GM12874 (cell line): ENCODE results near the gene TTC9.

Experiments used
- TF ChIP-seq, protein P1 (sequence below): IDR thresholded peaks from 2 replicates; pipeline ENCODE4 v1.5.1; 2011; ENCODE audit warnings: low read depth, mild to moderate bottlenecking, control low read depth, low read length, moderate library complexity; ENCODE audit not compliant: insufficient read depth

The TTC9 gene

DNA sequence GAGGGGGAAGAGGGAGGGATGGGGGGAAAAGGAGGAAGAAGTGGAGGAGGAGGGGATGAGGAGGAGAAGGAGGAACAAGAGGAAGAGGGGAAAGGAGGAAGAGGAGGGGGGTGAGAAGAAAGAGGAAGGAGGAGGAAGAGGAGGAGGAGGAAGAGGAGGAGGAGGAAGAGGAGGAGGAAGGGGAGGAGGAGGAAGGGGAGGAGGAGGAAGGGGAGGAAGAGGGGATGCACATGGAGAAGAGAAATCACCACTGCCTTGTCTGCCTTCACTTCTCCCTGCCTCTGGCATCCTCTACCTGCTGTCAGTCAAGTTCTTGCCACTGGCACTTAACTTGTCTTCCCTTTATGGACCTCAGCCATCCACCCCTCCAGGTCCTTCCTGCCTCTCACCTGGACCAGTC is 59.9 kb downstream of the TTC9 start:
- TF ChIP-seq, protein P1, sequence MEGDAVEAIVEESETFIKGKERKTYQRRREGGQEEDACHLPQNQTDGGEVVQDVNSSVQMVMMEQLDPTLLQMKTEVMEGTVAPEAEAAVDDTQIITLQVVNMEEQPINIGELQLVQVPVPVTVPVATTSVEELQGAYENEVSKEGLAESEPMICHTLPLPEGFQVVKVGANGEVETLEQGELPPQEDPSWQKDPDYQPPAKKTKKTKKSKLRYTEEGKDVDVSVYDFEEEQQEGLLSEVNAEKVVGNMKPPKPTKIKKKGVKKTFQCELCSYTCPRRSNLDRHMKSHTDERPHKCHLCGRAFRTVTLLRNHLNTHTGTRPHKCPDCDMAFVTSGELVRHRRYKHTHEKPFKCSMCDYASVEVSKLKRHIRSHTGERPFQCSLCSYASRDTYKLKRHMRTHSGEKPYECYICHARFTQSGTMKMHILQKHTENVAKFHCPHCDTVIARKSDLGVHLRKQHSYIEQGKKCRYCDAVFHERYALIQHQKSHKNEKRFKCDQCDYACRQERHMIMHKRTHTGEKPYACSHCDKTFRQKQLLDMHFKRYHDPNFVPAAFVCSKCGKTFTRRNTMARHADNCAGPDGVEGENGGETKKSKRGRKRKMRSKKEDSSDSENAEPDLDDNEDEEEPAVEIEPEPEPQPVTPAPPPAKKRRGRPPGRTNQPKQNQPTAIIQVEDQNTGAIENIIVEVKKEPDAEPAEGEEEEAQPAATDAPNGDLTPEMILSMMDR: no peak

DNA sequence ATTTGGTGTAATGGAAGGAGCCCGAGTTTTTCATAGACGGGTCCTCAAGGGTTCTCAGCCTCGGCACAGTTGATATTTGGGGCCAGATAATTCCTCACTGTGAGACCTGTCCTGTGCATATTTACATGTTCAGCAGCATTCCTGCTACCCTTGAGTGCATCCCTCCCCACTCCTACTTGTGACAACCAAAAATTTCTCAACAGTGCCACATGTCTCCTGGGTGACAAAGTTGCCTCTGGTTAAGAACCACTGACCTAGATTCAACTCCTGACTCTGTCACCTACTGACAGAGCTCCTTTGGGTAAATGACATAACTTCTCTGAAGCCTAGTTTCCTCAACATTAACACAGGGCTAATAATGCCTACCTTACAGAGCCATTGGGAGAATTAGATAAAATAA is 60.4 kb downstream of the TTC9 start:
- TF ChIP-seq, protein P1: no peak

DNA sequence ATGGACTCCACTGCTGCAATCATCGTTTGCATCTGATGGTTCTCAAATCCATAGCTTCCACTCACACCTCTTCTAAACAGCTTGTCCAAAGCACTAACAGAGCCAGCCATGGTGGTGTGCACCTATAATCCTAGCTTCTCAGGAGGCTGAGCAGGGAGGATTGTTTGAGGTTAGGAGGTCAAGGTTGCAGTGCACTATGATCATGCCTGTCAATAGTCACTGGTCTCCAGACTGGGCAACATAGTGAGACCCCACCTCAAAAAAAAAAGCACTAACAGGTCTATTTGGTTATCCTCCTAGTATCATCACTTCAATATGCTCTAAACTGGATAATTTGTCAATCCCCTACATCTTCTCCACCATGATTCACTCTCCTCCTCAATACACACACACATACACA is 63.2 kb downstream of the TTC9 start:
- TF ChIP-seq, protein P1: no peak

DNA sequence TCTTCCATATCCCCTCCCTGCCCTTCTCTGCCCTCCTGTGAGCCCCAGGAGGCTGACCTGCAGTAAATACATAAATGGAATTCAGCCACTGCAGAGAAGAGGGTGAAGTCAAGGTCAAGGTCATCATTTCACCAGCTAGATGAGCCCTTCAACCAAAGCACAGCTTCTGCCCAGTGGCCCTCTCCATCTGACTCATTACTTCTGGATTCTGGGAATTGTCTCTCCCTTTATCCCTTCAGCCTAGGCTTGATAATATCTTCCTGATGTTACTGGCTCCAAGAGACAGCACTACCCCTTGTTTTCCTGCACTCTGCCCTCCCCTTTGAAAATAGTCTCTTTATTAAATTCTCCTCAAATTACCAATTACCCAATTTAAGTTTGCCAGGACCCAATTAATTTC is 64.5 kb downstream of the TTC9 start:
- TF ChIP-seq, protein P1: no peak

DNA sequence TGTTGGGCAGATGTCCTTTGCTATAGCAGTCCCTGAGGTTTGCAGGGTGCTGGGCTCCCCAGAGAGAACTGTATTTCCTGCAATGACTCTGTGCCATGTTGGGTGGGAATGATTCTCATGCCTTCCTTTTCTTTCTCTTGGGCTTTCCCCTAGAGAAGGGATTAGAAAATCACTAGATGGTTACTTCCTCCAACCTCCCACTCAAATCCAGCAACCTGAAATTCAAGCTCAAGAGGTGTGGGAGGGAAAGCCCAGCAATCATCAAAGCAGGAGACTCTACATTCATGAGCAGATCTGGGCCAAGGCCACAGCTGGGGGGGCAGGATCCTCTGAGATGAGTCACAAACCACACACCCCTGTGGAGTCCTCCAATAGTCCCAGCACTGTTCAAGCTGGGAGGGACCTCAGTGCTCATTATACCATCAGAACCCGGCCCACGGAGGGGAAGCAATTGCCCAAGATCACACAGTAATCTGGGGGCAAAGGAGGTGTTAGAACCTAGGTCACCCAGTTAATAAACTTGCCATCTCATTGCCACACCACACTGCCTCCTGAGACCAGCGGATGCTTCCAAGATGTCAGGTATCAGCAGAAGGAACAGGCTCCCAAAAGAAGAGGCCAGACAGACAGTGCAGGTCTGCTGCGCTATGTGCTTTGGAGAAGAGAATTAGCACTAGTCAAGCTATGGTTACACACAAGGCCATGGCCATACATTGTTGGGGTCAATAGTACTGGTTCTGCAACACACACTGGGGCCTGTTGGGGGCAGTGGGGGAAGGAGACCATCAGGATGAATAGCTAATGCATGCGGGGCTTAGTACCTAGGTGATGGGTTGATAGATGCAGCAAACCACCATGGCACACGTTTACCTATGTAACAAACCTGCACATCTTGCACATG is 65.7 kb downstream of the TTC9 start:
- TF ChIP-seq, protein P1: no peak

DNA sequence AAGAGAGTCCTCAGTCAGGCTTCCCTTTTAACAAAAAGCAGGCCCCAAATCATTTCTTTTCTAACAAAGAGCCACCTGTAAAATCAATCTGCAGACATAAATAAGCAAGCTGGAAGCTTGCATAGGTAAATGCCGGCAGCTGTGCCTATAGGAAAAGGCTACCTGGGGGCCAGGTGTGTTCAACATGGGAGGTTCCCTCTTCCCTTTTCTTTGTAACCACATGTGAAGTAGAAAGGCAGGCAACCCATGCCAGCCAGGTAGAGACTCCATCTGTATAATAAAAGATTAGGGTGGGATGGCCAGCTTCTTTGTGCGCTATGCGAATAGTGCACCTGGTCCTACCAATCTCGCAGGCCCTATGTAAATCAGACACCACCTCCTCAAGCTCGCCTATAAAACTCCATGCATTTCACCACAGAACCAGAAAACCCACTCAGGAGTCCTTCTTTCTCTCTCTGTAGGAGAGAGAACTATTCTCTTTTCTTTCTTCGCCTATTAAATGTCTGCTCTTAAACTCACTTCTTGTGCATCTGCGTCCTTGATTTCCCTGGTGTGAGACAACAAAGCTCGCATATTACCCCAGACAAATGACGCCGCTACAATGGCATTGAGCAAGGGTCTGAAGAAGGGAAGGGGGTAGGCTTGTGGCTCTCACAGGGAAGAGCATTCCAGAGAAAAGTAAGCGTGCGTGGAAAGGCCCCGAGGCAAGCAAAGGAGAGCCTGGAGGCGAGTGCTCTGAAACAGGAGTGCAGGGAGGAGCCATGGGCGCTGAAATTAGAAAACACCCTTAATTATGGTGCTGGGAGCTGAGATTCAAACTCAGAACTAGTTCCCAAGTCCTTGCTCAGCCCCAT is 67.2 kb downstream of the TTC9 start:
- TF ChIP-seq, protein P1: no peak

GRCh38 chr14:70709726-70710382 is 68.1 kb downstream of the TTC9 start:
- TF ChIP-seq, protein P1: no peak
